Ovary (tissue), 9 donors: Measurements from ENCODE around the gene SYNGAP1. TPM values are rescaled to one million over a fixed set of nuclear protein-coding genes. Genes with fewer than 3 reads are reported as not detected.
"Not testable (repeated sequence)": the region's sequence is repeated elsewhere in the genome, so short reads cannot be mapped to it uniquely, and the experiment has no call there.

ENCODE experiments used
- DNase-seq, 5 donors: peaks; one replicate each; pipeline ENCODE4 v3.0.0-alpha.2; 2019 to 2020
- H3K27ac ChIP-seq, 2 donors: fragments of 200-600 bp; one replicate each; pipeline versions ENCODE4 v1.5.1 to v1.8.0; 2019 to 2022
- H3K27me3 ChIP-seq: fragments of 200-600 bp; one replicate; pipeline ENCODE4 v1.8.0; 2022
- H3K36me3 ChIP-seq: fragments of 200-600 bp; sonication (generic); one replicate; pipeline ENCODE4 v1.5.1; 2019
- H3K4me1 ChIP-seq: one replicate; pipeline ENCODE4 v1.8.1; 2013; ENCODE audit warnings: mild to moderate bottlenecking, moderate library complexity; ENCODE audit not compliant: insufficient read depth
- H3K4me3 ChIP-seq: fragments of 200-600 bp; sonication (generic); one replicate; pipeline ENCODE4 v1.5.1; 2017
- H3K9me3 ChIP-seq, 2 donors: fragments of 200-600 bp in 1 of 2; sonication (generic) in 1 of 2; one replicate each; pipeline versions ENCODE4 v1.5.1 to v1.8.1; 2013 to 2019; ENCODE audit warnings: mild to moderate bottlenecking in 1 of 2, moderate library complexity in 1 of 2
- EP300 ChIP-seq: sonication (generic); formaldehyde crosslinking; IDR thresholded peaks from one replicate; pipeline ENCODE4 v1.6.1; 2017; ENCODE audit warnings: antibody characterized with exemption
- POLR2A ChIP-seq: fragments of 450-650 bp; IDR thresholded peaks from one replicate; pipeline ENCODE4 v1.6.1; 2017; ENCODE audit warnings: antibody characterized with exemption, mild to moderate bottlenecking, moderate library complexity
- WGBS, 3 donors: extraction: QIAGEN DNeasy Blood & Tissue Kit in 1 of 3; methylation state at CpG; one replicate each; pipeline versions ENCODE4 v1.1.5 to v1.1.7; 2013 to 2017; 5-methylcytosine and 5-hydroxymethylcytosine counted together
- intact Hi-C, 4 donors: fragments of 100-400 bp; cut with DNase I; formaldehyde crosslinking; loops; one replicate each; pipeline versions ENCODE4 v1.11.0 to v1.15.1; 2022 to 2023
- polyA plus RNA-seq, 2 donors: library from polyadenylated mRNA; stranded (reverse); fragments of 200-250 nt in 1 of 2; fragments of 350-450 nt in 1 of 2; fragmentation: Illumina TruSeq in 1 of 2; extraction: RNeasy Lipid Tissue Mini Kit (QIAGEN cat#74804) in 1 of 2; gene quantifications; one replicate each; pipeline ENCODE4 v1.2.3, GENCODE V29; 2013 to 2014
- total RNA-seq, 7 donors: library from RNA; depleted of rRNA in 2 of 7; stranded (reverse); fragments of >200 nt in 2 of 7; fragmentation: NEBNext Ultra II Directional in 3 of 7; extraction: Animal tissue kit (Norgen Biotek cat#: 25700) in 3 of 7; gene quantifications; one replicate each; pipeline versions ENCODE4 v1.1.0 to v1.2.4, GENCODE V29; 2016 to 2023
- TF ChIP-seq, protein P1 (sequence below), 3 donors: fragments of 450-650 bp in 2 of 3; fragments of 200-600 bp in 1 of 3; IDR thresholded peaks; one replicate each; pipeline versions ENCODE4 v1.5.1 to v1.8.0; 2016 to 2022; ENCODE audit warnings: antibody characterized with exemption in 3 of 3, mild to moderate bottlenecking in 1 of 3
- donor health status: DM: no; HTN: no; CAD: no; lungs with moderate emphysema.
- donor health status: DM: no; HTN: no; CAD: no.
- donor health status: Bipolar disorder and iron deficiency.
- donor health status: DM: yes; HTN: yes; CAD: no.
- donor health status: DM: no; HTN: no; CAD: no.
- donor health status: DM: yes; HTN: yes; CAD: no.

Gene SYNGAP1
- total and polyA plus RNA-seq, 9 donors, result 14.6 to 60.0 (median 33.5) TPM

DNA sequence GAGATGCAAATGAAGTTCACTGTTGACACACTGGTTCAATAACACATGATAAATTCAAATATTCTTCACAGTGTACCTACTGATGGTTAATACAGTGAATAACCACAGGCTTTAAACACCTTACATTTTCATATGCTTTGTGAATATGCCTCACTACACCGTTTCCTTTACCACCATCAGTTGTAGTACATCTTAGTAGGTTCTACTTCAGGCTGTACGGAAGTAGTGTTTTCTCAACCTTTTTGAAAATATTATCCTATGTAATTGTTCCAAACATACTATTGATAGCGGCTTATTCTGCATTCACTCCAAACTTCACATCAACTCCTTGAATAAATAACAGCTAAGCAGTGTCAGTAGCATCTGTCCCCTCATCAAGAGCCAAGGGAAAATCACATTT is 49.8 kb downstream of the SYNGAP1 start:
- Histone ChIP-seq H3K9me3 (no peaks in the 10 kb centered on the region), H3K27ac (no peak overlapping the region), H3K4me1 (no peaks in the 10 kb centered on the region), H3K36me3 (no peaks in the 10 kb centered on the region), H3K4me3 (no peak overlapping the region), H3K27me3 (no peaks in the 10 kb centered on the region)
- intact Hi-C loops, result no loop called here
- 74 to 87% (median 81%) methylated on average over 3 of the region's 3 CpGs for WGBS, 3 donors
- TF ChIP-seq EP300 (no peak), POLR2A (no peak)
- TF ChIP-seq, protein P1, sequence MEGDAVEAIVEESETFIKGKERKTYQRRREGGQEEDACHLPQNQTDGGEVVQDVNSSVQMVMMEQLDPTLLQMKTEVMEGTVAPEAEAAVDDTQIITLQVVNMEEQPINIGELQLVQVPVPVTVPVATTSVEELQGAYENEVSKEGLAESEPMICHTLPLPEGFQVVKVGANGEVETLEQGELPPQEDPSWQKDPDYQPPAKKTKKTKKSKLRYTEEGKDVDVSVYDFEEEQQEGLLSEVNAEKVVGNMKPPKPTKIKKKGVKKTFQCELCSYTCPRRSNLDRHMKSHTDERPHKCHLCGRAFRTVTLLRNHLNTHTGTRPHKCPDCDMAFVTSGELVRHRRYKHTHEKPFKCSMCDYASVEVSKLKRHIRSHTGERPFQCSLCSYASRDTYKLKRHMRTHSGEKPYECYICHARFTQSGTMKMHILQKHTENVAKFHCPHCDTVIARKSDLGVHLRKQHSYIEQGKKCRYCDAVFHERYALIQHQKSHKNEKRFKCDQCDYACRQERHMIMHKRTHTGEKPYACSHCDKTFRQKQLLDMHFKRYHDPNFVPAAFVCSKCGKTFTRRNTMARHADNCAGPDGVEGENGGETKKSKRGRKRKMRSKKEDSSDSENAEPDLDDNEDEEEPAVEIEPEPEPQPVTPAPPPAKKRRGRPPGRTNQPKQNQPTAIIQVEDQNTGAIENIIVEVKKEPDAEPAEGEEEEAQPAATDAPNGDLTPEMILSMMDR (IDR thresholded peaks at IDR 0.05), result no peak
- DNase-seq, result no peak

DNA sequence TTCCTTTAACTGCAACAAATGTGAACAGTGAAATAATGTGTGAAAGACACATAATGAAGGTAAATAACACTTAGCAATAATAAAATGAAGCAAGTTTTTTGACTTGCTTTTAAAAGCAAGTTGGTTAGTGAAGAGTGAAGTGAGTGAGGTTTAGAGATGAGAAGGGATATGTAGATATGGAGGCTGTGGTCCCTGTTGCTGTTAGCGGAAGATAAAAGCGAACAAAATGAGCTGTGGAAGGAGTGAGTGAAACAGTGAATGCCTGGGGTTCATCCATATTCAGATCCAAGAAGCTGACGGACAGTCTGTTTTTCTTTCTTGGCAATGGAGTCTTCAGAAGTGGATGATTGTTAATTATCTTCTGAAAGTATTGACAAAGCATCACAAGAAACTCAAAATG is 58.0 kb downstream of the SYNGAP1 start:
- H3K27me3 ChIP-seq, result no peaks in the 10 kb centered on the region
- no peaks in the 10 kb centered on the region for H3K4me1 ChIP-seq
- no peak for DNase-seq
- no peaks in the 10 kb centered on the region for H3K9me3 ChIP-seq
- H3K36me3 ChIP-seq, result no peaks in the 10 kb centered on the region
- H3K4me3 ChIP-seq, result no peak overlapping the region
- TF ChIP-seq EP300 (no peak), POLR2A (no peak)
- TF ChIP-seq, protein P1 (IDR thresholded peaks at IDR 0.05), result no peak
- WGBS, 3 donors, result 45 to 69% (median 64%) methylated on average over 3 of the region's 3 CpGs
- intact Hi-C loops, result no loop called here
- no peak overlapping the region for H3K27ac ChIP-seq

DNA sequence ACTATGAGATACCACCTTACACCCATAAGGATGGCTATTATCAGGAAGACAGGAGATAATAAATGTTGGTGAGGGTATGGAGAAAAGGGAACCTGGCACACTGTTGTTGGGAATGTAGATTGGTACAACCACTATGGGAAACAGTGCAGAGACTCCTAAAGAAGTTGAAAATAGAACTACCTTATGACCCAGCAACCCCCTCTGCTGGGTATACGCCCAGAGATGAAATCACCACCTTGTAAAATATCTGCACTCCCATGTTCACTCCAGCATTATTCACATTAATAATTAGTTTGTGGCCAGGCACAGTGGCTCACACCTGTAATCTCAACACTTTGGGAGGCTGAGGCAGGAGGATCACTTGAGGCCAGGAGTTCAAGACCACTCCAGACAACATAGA is 61.3 kb downstream of the SYNGAP1 start:
- Histone ChIP-seq H3K36me3 (no peaks in the 10 kb centered on the region), H3K9me3 (no peaks in the 10 kb centered on the region), H3K27me3 (no peaks in the 10 kb centered on the region), H3K27ac (no peak overlapping the region), H3K4me1 (no peaks in the 10 kb centered on the region), H3K4me3 (no peak overlapping the region)
- 59 to 68% (median 63%) methylated on average over 1 of the region's 1 CpG for WGBS, 3 donors
- no peak for DNase-seq
- intact Hi-C loops, result no loop called here
- TF ChIP-seq, protein P1 (IDR thresholded peaks at IDR 0.05), result no peak
- TF ChIP-seq POLR2A (no peak), EP300 (no peak)

DNA sequence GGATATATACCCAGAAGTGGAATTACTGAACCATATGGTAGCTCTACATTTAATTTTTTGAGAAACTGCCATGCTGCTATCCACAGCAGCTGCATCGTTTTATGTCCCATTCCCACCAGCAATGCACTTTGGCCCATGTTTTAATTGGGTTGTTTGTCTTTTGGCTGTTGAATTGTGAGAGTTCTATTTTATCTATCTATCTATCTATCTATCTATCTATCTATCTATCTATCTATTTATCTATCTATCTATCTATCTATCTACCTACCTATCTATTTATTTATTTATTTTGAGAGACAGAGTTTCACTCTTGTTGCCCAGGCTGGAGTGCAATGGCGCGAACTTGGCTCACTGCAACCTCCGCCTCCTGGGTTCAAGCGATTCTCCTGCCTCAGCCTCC is 62.8 kb downstream of the SYNGAP1 start:
- intact Hi-C loops, H3K9me3 ChIP-seq, H3K36me3 ChIP-seq, H3K4me3 ChIP-seq, H3K27ac ChIP-seq, H3K27me3 ChIP-seq, H3K4me1 ChIP-seq, DNase-seq: not testable (repeated sequence)
- 88 to 94% (median 92%) methylated on average over 5 of the region's 5 CpGs for WGBS, 3 donors

DNA sequence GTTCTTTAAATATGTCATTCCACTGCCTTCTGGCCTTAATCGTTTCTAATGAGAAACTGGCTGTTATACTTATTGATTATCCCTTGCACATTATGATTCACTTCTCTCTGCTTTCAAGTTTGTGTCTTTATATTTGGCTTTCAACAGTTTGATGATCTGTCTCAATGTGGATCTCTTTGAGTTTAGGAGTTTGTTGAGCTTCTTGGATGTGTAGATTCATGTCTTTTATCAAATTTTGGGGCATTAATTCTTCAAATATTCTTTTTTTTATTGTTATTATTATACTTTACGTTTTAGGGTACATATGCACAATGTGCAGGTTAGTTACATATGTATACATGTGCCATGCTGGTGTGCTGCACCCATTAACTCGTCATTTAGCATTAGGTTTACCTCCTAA is 63.8 kb downstream of the SYNGAP1 start:
- intact Hi-C loops, result no loop called here
- TF ChIP-seq, protein P1 (IDR thresholded peaks at IDR 0.05), result no peak
- no peak for TF ChIP-seq EP300
- TF ChIP-seq POLR2A, result no peak
- no peaks in the 10 kb centered on the region for H3K9me3 ChIP-seq
- no peaks in the 10 kb centered on the region for H3K4me1 ChIP-seq
- H3K4me3 ChIP-seq, result no peak overlapping the region
- H3K27ac ChIP-seq, result no peak overlapping the region
- 55 to 66% (median 65%) methylated on average over 3 of the region's 3 CpGs for WGBS, 3 donors
- no peaks in the 10 kb centered on the region for H3K36me3 ChIP-seq
- no peak for DNase-seq
- H3K27me3 ChIP-seq, result no peaks in the 10 kb centered on the region

DNA sequence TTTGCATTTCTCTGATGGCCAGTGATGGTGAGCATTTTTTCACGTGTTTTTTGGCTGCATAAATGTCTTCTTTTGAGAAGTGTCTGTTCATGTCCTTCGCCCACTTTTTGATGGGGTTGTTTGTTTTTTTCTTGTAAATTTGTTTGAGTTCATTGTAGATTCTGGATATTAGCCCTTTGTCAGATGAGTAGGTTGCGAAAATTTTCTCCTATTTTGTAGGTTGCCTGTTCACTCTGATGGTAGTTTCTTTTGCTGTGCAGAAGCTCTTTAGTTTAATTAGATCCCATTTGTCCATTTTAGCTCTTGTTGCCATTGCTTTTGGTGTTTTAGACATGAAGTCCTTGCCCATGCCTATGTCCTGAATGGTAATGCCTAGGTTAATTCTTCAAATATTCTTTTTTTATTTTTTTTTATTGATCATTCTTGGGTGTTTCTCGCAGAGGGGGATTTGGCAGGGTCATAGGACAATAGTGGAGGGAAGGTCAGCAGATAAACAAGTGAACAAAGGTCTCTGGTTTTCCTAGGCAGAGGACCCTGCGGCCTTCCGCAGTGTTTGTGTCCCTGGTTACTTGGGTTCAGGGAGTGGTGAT is 64.9 kb downstream of the SYNGAP1 start:
- H3K36me3 ChIP-seq, DNase-seq, H3K4me1 ChIP-seq, H3K27me3 ChIP-seq, H3K27ac ChIP-seq, H3K9me3 ChIP-seq, intact Hi-C loops, H3K4me3 ChIP-seq: not testable (repeated sequence)
- WGBS, 3 donors, result 63 to 93% (median 78%) methylated on average over 3 to 4 of the region's 6 CpGs

DNA sequence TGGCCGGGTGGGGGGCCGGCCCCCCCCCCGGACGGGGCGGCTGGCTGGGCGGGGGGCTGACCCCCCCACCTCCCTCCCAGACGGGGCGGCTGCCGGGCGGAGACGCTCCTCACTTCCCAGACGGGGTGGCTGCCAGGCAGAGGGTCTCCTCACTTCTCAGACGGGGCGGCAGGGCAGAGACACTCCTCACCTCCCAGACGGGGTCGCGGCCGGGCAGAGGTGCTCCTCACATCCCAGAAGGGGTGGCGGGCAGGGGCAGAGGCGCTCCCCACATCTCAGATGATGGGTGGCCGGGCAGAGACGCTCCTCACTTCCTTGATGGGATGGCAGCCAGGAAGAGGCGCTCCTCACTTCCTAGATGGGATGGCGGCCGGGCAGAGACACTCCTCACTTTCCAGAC is 65.8 kb downstream of the SYNGAP1 start:
- intact Hi-C loops, H3K36me3 ChIP-seq, DNase-seq, H3K27me3 ChIP-seq, H3K4me3 ChIP-seq, H3K27ac ChIP-seq, H3K4me1 ChIP-seq, H3K9me3 ChIP-seq: not testable (repeated sequence)
- 87 to 90% (median 88%) methylated on average over 11 to 25 of the region's 25 CpGs for WGBS, 3 donors
